GM18868 (cell line): Measurements from ENCODE around the gene NYAP2.

Experiments
- ATAC-seq: cut with Tn5 transposase; IDR thresholded peaks from one replicate; pipeline ENCODE4 v1.9.1; 2021; ENCODE audit warnings: mild to moderate bottlenecking, moderate library complexity; ENCODE audit not compliant: unreplicated experiment

NYAP2 gene

GRCh38 chr2:225612636-225613035, 213.1 kb downstream of the NYAP2 start:
- no peak for ATAC-seq

- ATAC-seq, result no peak
Observed at GRCh38 chr2:225614915-225615314, 215.4 kb downstream of the NYAP2 start.

GRCh38 chr2:225615514-225615913, 216.0 kb downstream of the NYAP2 start:
- no peak for ATAC-seq

DNA sequence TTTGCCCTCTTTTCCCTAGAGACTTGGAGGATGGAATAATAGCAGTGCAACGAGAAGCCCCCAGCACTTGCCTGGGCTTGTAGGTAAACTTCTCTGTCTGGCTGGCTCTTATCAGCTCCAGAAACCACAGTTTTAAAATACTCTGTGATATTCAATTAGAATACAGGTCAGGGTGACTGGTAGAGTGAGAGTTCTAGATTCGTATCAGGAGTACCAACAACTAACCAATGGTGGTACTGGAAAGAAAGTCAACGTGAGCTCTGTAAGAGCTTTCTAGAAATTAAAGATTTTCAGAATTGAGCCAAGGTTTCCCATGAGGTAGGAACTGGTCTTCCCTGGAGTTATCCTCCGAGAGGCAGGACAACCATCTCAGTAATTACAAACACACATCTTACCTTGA, 216.9 kb downstream of the NYAP2 start:
- ATAC-seq, result no peak

GRCh38 chr2:225616848-225617247, 217.3 kb downstream of the NYAP2 start:
- ATAC-seq, result no peak

- no peak for ATAC-seq
Observed at GRCh38 chr2:225620227-225620626, 220.7 kb downstream of the NYAP2 start.

- ATAC-seq, result no peak
Observed at GRCh38 chr2:225630824-225631533, 231.5 kb downstream of the NYAP2 start.

DNA sequence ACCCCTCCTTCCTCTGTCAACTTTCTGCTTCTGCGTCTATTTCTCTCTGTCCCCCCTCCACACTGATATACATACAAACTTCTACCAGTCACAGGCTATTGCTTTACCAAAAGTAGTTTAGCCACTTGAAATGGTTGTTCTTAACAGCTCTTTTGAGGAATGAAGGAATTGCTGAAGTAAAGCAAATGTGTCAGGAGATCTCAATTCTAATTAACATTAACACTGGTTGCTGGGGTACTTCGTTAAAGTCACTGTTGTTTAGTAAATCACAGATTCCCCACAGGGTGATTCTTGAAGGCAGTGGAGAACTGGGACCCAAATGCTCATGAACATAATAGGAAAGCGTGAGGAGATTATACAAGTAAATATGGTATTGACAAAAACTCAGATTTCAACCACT, 232.8 kb downstream of the NYAP2 start:
- ATAC-seq, result no peak

DNA sequence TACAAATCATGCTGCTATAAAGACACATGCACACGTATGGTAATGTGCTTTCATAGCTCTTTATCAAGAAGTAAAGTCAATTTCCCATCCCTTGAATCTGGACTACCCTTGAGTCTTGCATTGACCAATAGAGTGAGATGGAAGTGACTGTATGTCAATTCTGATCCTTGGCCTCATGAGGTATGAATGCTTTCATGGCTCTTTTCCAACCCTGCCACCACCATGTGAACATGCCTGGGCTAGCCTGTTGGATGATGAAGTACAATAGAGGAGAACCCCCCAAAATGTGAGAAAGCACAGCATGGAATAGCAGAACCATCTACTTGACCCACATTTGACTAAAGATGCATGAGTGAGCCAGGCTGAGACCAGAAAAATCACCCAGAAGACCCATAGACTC, 237.0 kb downstream of the NYAP2 start:
- ATAC-seq, result no peak

GRCh38 chr2:225637259-225637658, 237.7 kb downstream of the NYAP2 start:
- ATAC-seq, result no peak

DNA sequence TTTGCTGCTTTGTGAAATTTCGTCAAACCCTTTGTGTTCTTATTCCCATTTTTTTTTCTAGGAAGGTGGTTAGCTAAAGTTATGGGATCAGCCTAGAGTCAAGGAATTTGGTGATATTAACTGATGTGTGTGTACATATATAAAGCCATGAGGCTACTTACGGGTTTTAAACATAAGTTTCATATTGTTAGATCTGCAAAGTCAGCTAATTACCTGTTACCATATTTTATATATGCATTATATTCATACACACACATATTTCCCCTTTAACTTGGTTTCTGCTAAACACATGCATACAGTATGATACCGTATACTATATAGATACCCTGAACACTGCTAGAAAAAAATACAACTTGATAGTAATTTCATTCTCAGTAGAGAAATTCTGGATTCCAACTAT, 241.0 kb downstream of the NYAP2 start:
- ATAC-seq, result no peak

- ATAC-seq, result no peak
Observed at GRCh38 chr2:225649274-225649673, 249.8 kb downstream of the NYAP2 start.

- no peak for ATAC-seq
Observed at GRCh38 chr2:225650041-225650440, 250.5 kb downstream of the NYAP2 start.

- ATAC-seq, result peak; percentile 86
Observed at GRCh38 chr2:225660262-225661131, 261.0 kb downstream of the NYAP2 start.

DNA sequence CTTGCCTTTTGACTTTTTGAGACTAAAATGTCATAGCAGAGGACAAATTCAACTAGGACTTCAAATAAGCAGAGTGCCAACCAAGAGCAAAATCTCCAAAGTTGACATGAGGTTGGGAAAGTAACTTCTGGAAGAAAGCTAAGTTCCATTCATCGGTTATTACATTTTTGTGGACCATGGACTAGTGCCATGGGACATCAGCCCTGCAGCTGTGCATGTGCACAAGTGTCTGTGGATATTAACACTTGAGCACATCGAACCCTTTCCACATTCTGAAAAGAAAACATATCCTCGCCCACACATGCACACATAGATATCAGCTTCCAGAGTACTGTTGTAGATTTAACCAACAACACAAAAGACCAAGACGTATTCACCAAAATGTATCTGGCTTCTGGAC, 262.6 kb downstream of the NYAP2 start:
- no peak for ATAC-seq

- ATAC-seq, result no peak
Observed at GRCh38 chr2:225667445-225667844, 267.9 kb downstream of the NYAP2 start.

- peak; percentile 92 for ATAC-seq
Observed at GRCh38 chr2:225668606-225669266, 269.2 kb downstream of the NYAP2 start.

GRCh38 chr2:225670111-225670974, 270.8 kb downstream of the NYAP2 start:
- no peak for ATAC-seq

DNA sequence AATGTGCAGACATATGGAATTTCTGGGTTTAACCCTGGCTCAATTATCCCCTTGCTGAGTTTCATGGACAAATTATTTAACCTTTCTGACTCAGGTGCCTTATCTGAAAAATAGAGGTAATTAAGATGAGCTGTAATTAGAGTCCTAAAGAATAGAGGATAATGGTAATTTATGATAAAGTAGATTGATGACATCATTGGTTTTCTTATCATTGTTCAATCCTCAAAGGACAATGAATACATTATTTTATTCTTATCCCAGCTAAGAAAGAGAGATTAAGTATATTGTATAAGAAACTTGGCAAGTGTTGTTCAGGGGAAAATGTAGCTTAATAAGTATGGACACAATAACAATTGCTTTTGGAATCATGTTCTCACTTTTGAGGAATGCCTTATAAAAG, 279.3 kb downstream of the NYAP2 start:
- ATAC-seq, result no peak

DNA sequence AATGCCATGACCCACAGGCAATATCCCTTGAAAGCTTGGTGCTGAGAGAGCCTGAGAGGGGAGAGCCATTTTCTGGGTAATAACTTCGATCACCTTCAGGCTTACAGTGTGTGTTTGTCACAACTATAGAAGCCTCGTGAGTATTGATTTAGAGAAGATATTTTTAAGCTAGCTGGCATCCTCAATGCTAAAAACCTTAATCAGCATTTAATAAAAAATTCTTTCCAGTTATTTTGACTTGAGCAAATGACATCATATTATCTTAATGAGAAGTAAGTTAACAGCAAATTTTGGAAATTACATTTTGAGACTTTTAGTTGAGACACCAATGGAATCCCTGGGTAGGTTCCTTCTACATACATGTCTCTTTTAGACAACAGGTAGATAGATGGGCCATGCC, 283.7 kb downstream of the NYAP2 start:
- no peak for ATAC-seq

DNA sequence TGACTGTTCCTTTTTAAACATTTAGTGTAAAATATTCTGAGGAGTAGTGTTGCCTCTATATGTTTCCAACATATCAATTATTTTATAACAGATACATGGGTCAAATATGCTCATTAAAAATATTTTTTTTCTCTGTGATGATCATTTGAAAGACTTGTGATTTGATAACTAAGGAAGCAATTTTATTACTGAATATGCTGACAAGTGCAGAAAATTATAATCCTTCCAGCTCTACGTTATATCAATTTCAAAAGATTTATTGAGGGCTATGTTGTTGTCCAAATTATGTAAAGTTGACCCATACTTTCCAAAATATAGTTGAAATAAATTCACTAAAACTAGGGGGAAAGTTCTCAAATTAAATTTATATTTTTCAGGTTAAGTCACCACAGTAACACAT, 290.6 kb downstream of the NYAP2 start:
- ATAC-seq, result no peak
